ENCODE measurements around the gene SLC6A7. TPM values are rescaled to one million over a fixed set of nuclear protein-coding genes. Genes with fewer than 3 reads are reported as not detected.

Gene SLC6A7
- total RNA-seq, 1 experiment from 2014 or later = not detected

- no peak for DNase-seq
- H3K27me3 Mint-ChIP-seq (ENCODE audit: unreplicated experiment) = peaks cover 63% of the 10 kb centered on the region
- no TSS peak for BruUV-seq (replicated peaks)
- CTCF ChIA-PET = no interaction called here
- no peak overlapping the region for H3K4me3 Mint-ChIP-seq (ENCODE audit: low read depth, unreplicated experiment)
- TF ChIP-seq, protein P1, sequence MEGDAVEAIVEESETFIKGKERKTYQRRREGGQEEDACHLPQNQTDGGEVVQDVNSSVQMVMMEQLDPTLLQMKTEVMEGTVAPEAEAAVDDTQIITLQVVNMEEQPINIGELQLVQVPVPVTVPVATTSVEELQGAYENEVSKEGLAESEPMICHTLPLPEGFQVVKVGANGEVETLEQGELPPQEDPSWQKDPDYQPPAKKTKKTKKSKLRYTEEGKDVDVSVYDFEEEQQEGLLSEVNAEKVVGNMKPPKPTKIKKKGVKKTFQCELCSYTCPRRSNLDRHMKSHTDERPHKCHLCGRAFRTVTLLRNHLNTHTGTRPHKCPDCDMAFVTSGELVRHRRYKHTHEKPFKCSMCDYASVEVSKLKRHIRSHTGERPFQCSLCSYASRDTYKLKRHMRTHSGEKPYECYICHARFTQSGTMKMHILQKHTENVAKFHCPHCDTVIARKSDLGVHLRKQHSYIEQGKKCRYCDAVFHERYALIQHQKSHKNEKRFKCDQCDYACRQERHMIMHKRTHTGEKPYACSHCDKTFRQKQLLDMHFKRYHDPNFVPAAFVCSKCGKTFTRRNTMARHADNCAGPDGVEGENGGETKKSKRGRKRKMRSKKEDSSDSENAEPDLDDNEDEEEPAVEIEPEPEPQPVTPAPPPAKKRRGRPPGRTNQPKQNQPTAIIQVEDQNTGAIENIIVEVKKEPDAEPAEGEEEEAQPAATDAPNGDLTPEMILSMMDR (IDR thresholded peaks at IDR 0.05; ENCODE audit: unreplicated experiment) = no peak
- H3K4me1 Mint-ChIP-seq (ENCODE audit: low read depth, unreplicated experiment) = no peaks in the 10 kb centered on the region
- intact Hi-C loops (cut with micrococcal nuclease; ENCODE audit: unreplicated experiment) = no loop called here
- no peaks in the 10 kb centered on the region for H3K36me3 Mint-ChIP-seq (ENCODE audit: insufficient read depth, unreplicated experiment)
- H3K9me3 Mint-ChIP-seq (ENCODE audit: low read depth, unreplicated experiment) = no peaks in the 10 kb centered on the region
- no peak overlapping the region for H3K27ac Mint-ChIP-seq (ENCODE audit: unreplicated experiment)
Measured at GRCh38 chr5:150252489-150252888, 62.6 kb downstream of the SLC6A7 start.

- no TSS peak for BruUV-seq (replicated peaks)
Measured at GRCh38 chr5:150253416-150254208, 63.8 kb downstream of the SLC6A7 start.

GRCh38 chr5:150254363-150254762, 64.5 kb downstream of the SLC6A7 start:
- BruUV-seq (replicated peaks) = no TSS peak
- Mint-ChIP-seq H3K27me3 (ENCODE audit: unreplicated experiment) (peaks cover 57% of the 10 kb centered on the region), H3K36me3 (ENCODE audit: insufficient read depth, unreplicated experiment) (no peaks in the 10 kb centered on the region), H3K27ac (ENCODE audit: unreplicated experiment) (no peak overlapping the region), H3K4me1 (ENCODE audit: low read depth, unreplicated experiment) (no peaks in the 10 kb centered on the region), H3K9me3 (ENCODE audit: low read depth, unreplicated experiment) (no peaks in the 10 kb centered on the region), H3K4me3 (ENCODE audit: low read depth, unreplicated experiment) (no peak overlapping the region)
- TF ChIP-seq, protein P1 (IDR thresholded peaks at IDR 0.05; ENCODE audit: unreplicated experiment) = no peak
- intact Hi-C loops (cut with micrococcal nuclease; ENCODE audit: unreplicated experiment) = no loop called here
- no peak for DNase-seq
- CTCF ChIA-PET = no interaction called here

More at GRCh38 chr5:150253416-150254208, 63.8 kb downstream of the SLC6A7 start:
- intact Hi-C loops (cut with micrococcal nuclease; ENCODE audit: unreplicated experiment) = no loop called here
- Mint-ChIP-seq H3K27ac (ENCODE audit: unreplicated experiment) (no peak overlapping the region), H3K27me3 (ENCODE audit: unreplicated experiment) (peaks cover 63% of the 10 kb centered on the region), H3K4me1 (ENCODE audit: low read depth, unreplicated experiment) (no peaks in the 10 kb centered on the region), H3K4me3 (ENCODE audit: low read depth, unreplicated experiment) (no peak overlapping the region), H3K9me3 (ENCODE audit: low read depth, unreplicated experiment) (no peaks in the 10 kb centered on the region), H3K36me3 (ENCODE audit: insufficient read depth, unreplicated experiment) (no peaks in the 10 kb centered on the region)
- CTCF ChIA-PET = no interaction called here
- TF ChIP-seq, protein P1 (IDR thresholded peaks at IDR 0.05; ENCODE audit: unreplicated experiment) = no peak
- no peak for DNase-seq

DNA sequence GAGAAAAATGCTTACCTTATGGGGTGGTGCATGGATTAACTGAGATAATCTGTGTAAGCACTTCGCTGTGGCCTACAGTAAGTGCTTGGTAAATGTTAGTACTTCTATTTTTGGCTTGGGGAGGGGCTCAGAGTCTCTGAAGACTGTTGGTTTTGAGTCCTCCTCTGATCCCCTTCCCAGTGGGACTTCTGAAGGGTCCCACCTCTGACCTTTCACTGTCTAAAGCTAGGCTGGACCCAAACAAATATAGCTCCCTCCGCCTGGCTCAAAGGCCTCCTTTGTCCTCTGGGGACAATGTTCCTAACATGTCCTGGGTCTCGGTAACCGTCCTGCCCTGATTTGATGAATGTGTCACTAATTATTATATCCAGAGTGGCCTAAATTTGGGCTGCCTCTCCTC, 64.9 kb downstream of the SLC6A7 start:
- H3K27ac Mint-ChIP-seq (ENCODE audit: unreplicated experiment) = no peak overlapping the region
- CTCF ChIA-PET = no interaction called here
- TF ChIP-seq, protein P1 (IDR thresholded peaks at IDR 0.05; ENCODE audit: unreplicated experiment) = no peak

More for the DNA sequence above, 64.9 kb downstream of the SLC6A7 start:
- H3K36me3 Mint-ChIP-seq (ENCODE audit: insufficient read depth, unreplicated experiment) = no peaks in the 10 kb centered on the region
- peaks cover 53% of the 10 kb centered on the region for H3K27me3 Mint-ChIP-seq (ENCODE audit: unreplicated experiment)
- no peaks in the 10 kb centered on the region for H3K4me1 Mint-ChIP-seq (ENCODE audit: low read depth, unreplicated experiment)
- BruUV-seq (replicated peaks) = no TSS peak
- H3K4me3 Mint-ChIP-seq (ENCODE audit: low read depth, unreplicated experiment) = no peak overlapping the region
- intact Hi-C loops (cut with micrococcal nuclease; ENCODE audit: unreplicated experiment) = no loop called here
- DNase-seq = no peak
- H3K9me3 Mint-ChIP-seq (ENCODE audit: low read depth, unreplicated experiment) = no peaks in the 10 kb centered on the region
